ENCODE measurements around the gene PLCL1. TPM values are rescaled to one million over a fixed set of nuclear protein-coding genes. Genes with fewer than 3 reads are reported as not detected.

PLCL1 gene
- polyA plus RNA-seq, 3 donors: 0.69 to 1.4 (median 0.79) TPM

GRCh38 chr2:197804758-197805714 lies 643 bp downstream of the PLCL1 start:
- intact Hi-C loops (cut with micrococcal nuclease): loop anchor here (5.0 to 10.0 kb wide), 3 partner anchors 322 to 492 kb away; no protein-coding TSS in a partner anchor
- Histone ChIP-seq H3K27ac (ENCODE audit: low read depth in 1 of 2, low read length in 2 of 2) (no peak overlapping the region), H3K79me2 (ENCODE audit: insufficient read depth, low read length) (no peaks in the 10 kb centered on the region), H2AFZ (ENCODE audit: insufficient read depth, low read depth, low read length, poor library complexity, severe bottlenecking) (peak overlapping the region; percentile 92), H3K4me1 (ENCODE audit: control insufficient read depth in 1 of 2, insufficient read depth in 2 of 2, low read length in 2 of 2) (peaks cover 22 to 33% of the 10 kb centered on the region in 2 donors), H3K36me3 (replicated peaks in 1 of 2; ENCODE audit: control insufficient read depth in 1 of 2, insufficient read depth in 2 of 2, low read length in 2 of 2) (no peaks in the 10 kb centered on the region), H3K9ac (ENCODE audit: insufficient read depth, low read length, poor library complexity, severe bottlenecking) (peak overlapping the region; percentile 72), H3K9me3 (replicated peaks in 1 of 2; ENCODE audit: control insufficient read depth in 1 of 2, insufficient read depth in 1 of 2, low read length in 2 of 2) (no peaks in the 10 kb centered on the region), H3K27me3 (ENCODE audit: control insufficient read depth in 2 of 2, insufficient read depth in 2 of 2, low read length in 2 of 2) (peaks cover 0 to 12% of the 10 kb centered on the region in 2 donors), H3K4me2 (replicated peaks; ENCODE audit: extremely low read depth, low read length, poor library complexity, severe bottlenecking) (peak overlapping the region; percentile 94), H3K4me3 (replicated peaks in 1 of 3; ENCODE audit: low read depth in 2 of 3, low read length in 3 of 3) (peak overlapping the region; percentile 56 to 81 (median 65)), H4K20me1 (ENCODE audit: insufficient read depth, low read length) (no peaks in the 10 kb centered on the region)
- peak in 2 of 3 donors; percentile 6 to 20 for DNase-seq
- peaks cover 27% of the 10 kb centered on the region for H3K4me1 Mint-ChIP-seq
- H3K27ac Mint-ChIP-seq: peak overlapping the region in 3 of 7 donors; percentile 61 to 76 (median 63)
- H3K27me3 Mint-ChIP-seq (ENCODE audit: low read depth in 3 of 3): peaks cover 10 to 17% (median 14%) of the 10 kb centered on the region in 3 donors
- peaks cover 0 to 1% (median 0%) of the 10 kb centered on the region in 7 donors for H3K9me3 Mint-ChIP-seq
- H3K36me3 Mint-ChIP-seq: peaks cover 0 to 3% of the 10 kb centered on the region in 2 donors
- H3K4me3 Mint-ChIP-seq: peak overlapping the region; percentile 93 to 97
- WGBS (ENCODE audit: insufficient coverage): under 1% methylated on average over 71 of the region's 92 CpGs
- TF ChIP-seq CTCF (IDR thresholded peaks at IDR 0.05): no peak

Measured in CD14-positive monocyte (primary cell).